Type B pancreatic cell (in vitro differentiated cells): ENCODE measurements around the gene CFDP1. TPM values are rescaled to one million over a fixed set of nuclear protein-coding genes. Genes with fewer than 3 reads are reported as not detected.

ENCODE experiments used
- DNase-seq: peaks from one replicate; pipeline ENCODE4 v3.0.0; 2021; ENCODE audit warnings: mixed read lengths; ENCODE audit not compliant: unreplicated experiment; ENCODE audit errors: extremely low spot score
- H3K27ac Mint-ChIP-seq: 2 replicates; pipeline ENCODE4 v1.8.0; 2021; ENCODE audit warnings: mild to moderate bottlenecking, mixed read lengths
- H3K27me3 Mint-ChIP-seq: 2 replicates; pipeline ENCODE4 v1.8.0; 2021; ENCODE audit warnings: mixed read lengths
- H3K36me3 Mint-ChIP-seq: 2 replicates; pipeline ENCODE4 v1.8.0; 2021; ENCODE audit warnings: mixed read lengths
- H3K4me1 Mint-ChIP-seq: one replicate; pipeline ENCODE4 v1.8.0; 2021; ENCODE audit warnings: mixed read lengths; ENCODE audit not compliant: unreplicated experiment
- H3K4me3 Mint-ChIP-seq: 2 replicates; pipeline ENCODE4 v1.8.0; 2021; ENCODE audit warnings: mild to moderate bottlenecking, mixed read lengths
- H3K9me3 Mint-ChIP-seq: 2 replicates; pipeline ENCODE4 v1.8.0; 2021; ENCODE audit warnings: mixed read lengths
- CTCF ChIP-seq: fragments of 200-600 bp; sonication (generic); conservative IDR thresholded peaks from 2 replicates; pipeline ENCODE4 v1.5.0; 2021; ENCODE audit warnings: antibody characterized with exemption, mild to moderate bottlenecking
- total RNA-seq: library from RNA; stranded (reverse); gene quantifications from 2 replicates; pipeline ENCODE4 v1.2.1, GENCODE V29; 2021; ENCODE audit warnings: low replicate concordance

The CFDP1 gene
- total RNA-seq, 1 donor from 2014 or later = 84.9 TPM

GRCh38 chr16:75478480-75479345, 45.4 kb upstream of the CFDP1 start:
- no peak overlapping the region for H3K4me3 Mint-ChIP-seq
- no peak overlapping the region for H3K27ac Mint-ChIP-seq
- no peaks in the 10 kb centered on the region for H3K27me3 Mint-ChIP-seq
- H3K4me1 Mint-ChIP-seq = no peaks in the 10 kb centered on the region
- H3K36me3 Mint-ChIP-seq = no peaks in the 10 kb centered on the region
- TF ChIP-seq CTCF = no peak
- DNase-seq = no peak
- H3K9me3 Mint-ChIP-seq = no peaks in the 10 kb centered on the region

GRCh38 chr16:75477680-75478473, 44.6 kb upstream of the CFDP1 start:
- no peaks in the 10 kb centered on the region for H3K27me3 Mint-ChIP-seq
- H3K9me3 Mint-ChIP-seq = no peaks in the 10 kb centered on the region
- no peak overlapping the region for H3K27ac Mint-ChIP-seq
- no peak for DNase-seq
- no peaks in the 10 kb centered on the region for H3K4me1 Mint-ChIP-seq
- no peaks in the 10 kb centered on the region for H3K36me3 Mint-ChIP-seq
- TF ChIP-seq CTCF = no peak
- no peak overlapping the region for H3K4me3 Mint-ChIP-seq

- Mint-ChIP-seq H3K36me3 (no peaks in the 10 kb centered on the region), H3K27ac (no peak overlapping the region), H3K4me3 (no peak overlapping the region), H3K9me3 (no peaks in the 10 kb centered on the region), H3K27me3 (no peaks in the 10 kb centered on the region), H3K4me1 (peaks cover 3% of the 10 kb centered on the region)
- no peak for DNase-seq
- no peak for TF ChIP-seq CTCF
Measured at GRCh38 chr16:75476817-75477216, 43.5 kb upstream of the CFDP1 start.

- Mint-ChIP-seq H3K4me3 (no peak overlapping the region), H3K27ac (no peak overlapping the region), H3K4me1 (peaks cover 6% of the 10 kb centered on the region), H3K36me3 (no peaks in the 10 kb centered on the region), H3K27me3 (no peaks in the 10 kb centered on the region), H3K9me3 (no peaks in the 10 kb centered on the region)
- no peak for DNase-seq
- TF ChIP-seq CTCF = no peak
Measured at GRCh38 chr16:75475420-75475847, 42.1 kb upstream of the CFDP1 start.

- no peaks in the 10 kb centered on the region for H3K27me3 Mint-ChIP-seq
- no peaks in the 10 kb centered on the region for H3K36me3 Mint-ChIP-seq
- H3K4me1 Mint-ChIP-seq = peaks cover 6% of the 10 kb centered on the region
- DNase-seq = no peak
- H3K4me3 Mint-ChIP-seq = no peak overlapping the region
- H3K27ac Mint-ChIP-seq = no peak overlapping the region
- H3K9me3 Mint-ChIP-seq = no peaks in the 10 kb centered on the region
- no peak for TF ChIP-seq CTCF
Measured at GRCh38 chr16:75472908-75473877, 39.9 kb upstream of the CFDP1 start.
